Neural progenitor cell (in vitro differentiated cells): ENCODE results near the gene MIDN.

Experiments
- EZH2phosphoT487 ChIP-seq: fragments of 200-600 bp; sonication (generic); IDR thresholded peaks from 2 replicates; pipeline ENCODE4 v1.6.1; 2017; ENCODE audit warnings: antibody characterized with exemption
- TF ChIP-seq, protein P1 (sequence below): fragments of 200-600 bp; sonication (generic); IDR thresholded peaks from 2 replicates; pipeline ENCODE4 v1.5.1; 2017; ENCODE audit warnings: antibody characterized with exemption, mild to moderate bottlenecking

DNA sequence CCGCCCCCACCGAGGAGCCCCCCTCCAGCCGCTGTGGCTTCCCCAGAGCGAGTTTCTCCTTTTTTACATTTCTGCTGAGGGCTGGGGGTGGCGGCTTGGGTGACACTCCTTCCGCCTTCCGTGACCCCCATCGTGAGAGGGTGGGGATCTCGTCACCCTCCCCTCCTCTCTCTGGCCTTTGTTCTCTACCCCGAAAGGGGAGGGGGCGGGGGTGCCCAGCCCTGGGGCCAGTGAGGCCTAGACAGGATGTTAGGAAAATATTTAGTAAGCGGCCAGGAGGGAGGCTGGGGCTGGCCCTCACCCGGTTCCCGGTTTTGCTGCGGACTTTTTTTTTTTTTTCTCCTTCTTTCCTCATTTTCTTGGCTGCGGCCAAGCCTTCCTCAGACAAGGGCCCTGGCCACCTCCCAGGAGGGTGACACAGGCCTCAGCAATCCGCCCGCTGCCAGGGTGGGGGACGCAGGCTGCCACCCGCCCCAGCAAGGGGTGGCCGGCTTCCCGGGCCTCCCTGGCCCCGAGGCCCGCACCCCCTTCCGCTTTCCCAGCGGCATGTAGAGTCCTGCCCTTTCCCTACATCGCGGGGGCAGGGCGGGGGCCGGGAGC is 3.9 kb downstream of the MIDN start:
- TF ChIP-seq, protein P1, sequence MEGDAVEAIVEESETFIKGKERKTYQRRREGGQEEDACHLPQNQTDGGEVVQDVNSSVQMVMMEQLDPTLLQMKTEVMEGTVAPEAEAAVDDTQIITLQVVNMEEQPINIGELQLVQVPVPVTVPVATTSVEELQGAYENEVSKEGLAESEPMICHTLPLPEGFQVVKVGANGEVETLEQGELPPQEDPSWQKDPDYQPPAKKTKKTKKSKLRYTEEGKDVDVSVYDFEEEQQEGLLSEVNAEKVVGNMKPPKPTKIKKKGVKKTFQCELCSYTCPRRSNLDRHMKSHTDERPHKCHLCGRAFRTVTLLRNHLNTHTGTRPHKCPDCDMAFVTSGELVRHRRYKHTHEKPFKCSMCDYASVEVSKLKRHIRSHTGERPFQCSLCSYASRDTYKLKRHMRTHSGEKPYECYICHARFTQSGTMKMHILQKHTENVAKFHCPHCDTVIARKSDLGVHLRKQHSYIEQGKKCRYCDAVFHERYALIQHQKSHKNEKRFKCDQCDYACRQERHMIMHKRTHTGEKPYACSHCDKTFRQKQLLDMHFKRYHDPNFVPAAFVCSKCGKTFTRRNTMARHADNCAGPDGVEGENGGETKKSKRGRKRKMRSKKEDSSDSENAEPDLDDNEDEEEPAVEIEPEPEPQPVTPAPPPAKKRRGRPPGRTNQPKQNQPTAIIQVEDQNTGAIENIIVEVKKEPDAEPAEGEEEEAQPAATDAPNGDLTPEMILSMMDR, result no peak
- no peak for TF ChIP-seq EZH2phosphoT487
